Kidney glomerular epithelial cell (primary cell): ENCODE measurements around the gene NPHP3.

ENCODE experiments used
- DNase-seq: peaks from one replicate; lab custom pipeline; 2025; lab: John Stamatoyannopoulos, UW

NPHP3 gene

DNA sequence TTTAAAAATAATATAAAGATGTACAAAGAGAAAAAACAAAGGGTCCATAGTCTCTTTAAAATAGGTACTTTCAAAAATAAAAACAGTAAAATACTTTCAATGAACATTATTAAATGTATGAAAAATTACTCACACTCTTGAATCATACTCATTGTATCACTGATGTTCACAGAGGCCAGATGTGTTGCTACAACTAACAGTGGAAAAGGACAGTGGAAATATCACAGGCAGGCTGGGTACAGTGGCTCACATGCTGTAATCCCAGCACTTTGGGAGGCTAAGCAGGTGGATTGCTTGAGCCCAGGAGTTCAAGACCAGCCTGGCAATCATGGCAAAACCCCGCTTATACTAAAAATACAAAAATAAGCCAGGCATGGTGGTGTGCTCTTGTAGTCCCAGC, 26.8 kb downstream of the NPHP3 start:
- DNase-seq, result no peak

DNA sequence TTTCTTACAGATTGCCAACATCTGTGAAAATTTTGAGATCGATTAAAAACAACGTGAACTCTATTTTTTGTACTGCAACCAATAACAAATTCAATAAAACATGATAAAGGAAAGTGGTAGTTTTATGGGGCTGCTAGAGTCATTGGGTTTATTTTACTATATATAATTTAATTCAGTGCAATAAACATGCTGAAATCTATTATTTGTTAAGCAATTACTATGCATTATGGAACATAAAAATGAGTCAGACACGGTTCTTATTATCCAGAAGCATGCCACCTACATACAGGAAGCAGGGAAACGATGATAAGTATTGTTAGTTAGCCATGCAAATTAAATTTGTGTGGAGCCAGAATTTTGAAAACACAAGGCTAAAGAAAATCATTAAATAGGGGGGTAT, 27.2 kb downstream of the NPHP3 start:
- no peak for DNase-seq

DNA sequence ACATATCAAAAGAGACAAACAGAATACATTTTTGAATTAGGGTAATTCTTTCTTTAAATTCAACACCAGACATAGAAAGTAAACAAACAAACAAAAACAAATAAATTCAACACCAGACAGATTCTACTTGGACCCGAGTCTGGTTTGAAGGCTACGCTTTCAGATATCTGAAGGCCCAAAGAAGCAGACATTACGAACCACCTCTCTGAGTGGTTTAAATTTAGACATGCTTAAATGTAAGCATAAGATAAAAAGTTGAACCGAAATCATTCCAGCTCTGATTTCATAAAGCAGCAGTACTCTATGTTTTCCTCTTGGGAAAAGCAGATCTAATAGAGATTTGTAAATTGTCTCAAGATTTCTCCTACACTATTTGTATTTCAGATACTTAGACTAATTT, 32.2 kb downstream of the NPHP3 start:
- no peak for DNase-seq

DNA sequence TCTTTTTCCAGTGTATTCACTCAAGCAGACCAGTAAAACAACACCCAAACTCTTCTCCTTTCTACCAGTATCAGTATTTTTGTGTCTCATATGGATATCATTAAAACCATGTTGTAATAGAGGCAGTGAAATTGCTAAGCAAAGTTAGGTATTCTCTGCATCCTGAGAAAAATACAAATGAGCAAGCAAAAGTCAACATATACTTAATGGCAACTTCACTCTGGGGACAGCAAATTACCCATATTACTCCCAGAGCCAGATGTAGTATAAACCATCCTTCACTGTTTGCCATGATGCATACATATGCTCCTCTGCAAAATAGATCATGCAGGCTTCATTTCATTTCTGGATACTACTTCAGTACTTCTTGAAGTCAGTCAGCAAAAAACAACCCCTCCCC, 40.0 kb downstream of the NPHP3 start:
- DNase-seq, result no peak

DNA sequence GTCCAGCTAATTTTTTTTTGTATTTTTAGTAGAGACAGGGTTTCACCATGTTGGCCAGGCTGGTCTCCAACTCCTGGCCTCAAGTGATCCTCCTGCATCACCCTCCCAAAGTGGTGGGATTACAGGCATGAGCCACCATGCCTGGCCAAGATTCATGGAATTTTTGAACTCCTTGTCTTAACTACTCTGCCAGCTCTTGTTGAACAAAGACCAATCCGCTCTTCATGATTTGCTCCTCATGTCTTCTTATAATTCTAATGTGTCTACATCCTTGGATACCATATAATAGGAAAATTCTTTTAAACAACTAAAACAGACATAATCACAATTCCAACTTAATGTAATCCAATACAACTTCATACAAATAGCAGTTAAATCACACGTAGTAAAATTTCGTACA, 40.8 kb downstream of the NPHP3 start:
- no peak for DNase-seq

DNA sequence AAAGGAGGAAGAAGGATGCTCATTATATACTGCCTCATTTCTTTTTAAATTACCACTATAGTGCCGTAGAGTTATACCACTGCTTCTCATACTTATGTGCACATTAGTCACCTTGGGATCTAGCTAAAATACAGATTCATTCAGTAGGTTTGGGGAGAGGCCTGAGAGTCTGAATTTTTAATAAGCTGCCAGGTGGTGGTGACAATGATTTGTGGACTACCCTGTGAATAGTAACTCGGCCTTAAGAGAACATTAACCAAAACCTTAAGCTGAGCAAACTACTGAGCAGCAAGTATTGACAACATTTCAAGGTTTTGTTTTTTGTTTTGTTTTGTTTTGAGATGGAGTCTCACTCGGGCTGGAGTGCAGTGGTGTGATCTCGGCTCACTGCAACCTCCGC, 42.3 kb downstream of the NPHP3 start:
- DNase-seq, result no peak

DNA sequence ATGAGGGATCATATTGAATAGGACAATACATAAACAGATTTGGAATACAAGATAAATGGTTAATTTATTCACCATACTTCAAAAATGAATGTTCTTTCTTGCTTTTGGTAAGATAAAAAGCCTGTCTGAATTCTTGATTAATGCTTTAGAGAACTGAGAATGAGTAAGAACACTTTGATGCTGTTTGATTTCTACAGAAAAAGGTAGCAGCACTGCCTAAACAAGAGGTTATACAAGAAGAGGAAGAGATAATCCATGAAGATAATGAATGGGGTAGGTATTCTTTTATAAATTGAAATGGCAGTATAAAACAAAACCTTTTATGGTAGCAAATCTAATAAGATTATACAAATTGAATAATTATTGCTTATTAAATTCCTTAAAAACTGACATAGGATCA, 46.8 kb downstream of the NPHP3 start:
- no peak for DNase-seq

DNA sequence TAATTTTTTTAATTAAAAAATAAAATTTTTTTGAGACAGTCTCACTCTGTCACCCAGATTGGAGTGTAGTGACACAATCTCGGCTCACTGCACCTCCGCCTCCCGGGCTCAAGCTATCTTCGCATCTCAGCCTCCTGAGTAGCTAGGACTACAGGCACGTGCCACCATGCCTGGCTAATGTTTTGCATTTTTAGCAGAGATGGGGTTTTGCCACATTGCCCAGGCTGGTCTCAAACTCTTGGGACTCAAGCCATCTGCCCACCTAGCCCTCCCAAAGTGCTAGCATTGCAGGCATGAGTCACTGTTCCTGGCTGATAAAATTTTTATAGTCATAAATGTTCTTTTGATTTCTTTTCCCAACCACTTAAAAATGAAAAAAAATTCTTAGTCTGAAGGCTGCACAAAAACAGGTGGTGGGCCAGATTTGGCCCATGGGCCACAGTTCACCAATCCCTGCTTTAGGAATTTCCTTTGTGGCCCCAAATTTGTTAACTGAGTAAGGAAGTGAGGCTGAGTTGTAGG, 52.9 kb downstream of the NPHP3 start:
- DNase-seq, result no peak

DNA sequence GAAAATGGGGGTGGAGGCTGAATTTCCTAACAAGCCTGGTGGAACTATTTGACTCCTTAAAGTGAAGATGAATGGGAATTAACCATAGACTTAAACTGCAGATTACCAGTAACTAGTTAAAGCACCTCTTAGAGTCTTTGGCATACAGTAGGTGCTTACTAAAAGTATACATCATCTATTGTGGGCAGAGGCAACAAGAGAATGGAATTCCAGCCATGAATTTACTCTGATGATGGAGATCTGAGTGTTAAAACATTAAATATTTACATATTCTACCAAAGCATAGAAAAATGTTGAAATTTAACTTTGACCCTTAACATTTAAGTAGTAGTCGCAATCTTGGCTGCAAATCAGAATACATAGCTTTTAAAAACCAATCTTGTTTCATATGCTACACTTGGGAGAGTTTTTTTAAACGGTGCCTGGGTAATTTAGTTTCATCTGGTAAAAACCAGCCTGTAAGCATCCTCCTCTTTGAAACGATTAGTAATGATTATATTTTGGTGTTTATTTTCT, 56.9 kb downstream of the NPHP3 start:
- DNase-seq, result no peak

DNA sequence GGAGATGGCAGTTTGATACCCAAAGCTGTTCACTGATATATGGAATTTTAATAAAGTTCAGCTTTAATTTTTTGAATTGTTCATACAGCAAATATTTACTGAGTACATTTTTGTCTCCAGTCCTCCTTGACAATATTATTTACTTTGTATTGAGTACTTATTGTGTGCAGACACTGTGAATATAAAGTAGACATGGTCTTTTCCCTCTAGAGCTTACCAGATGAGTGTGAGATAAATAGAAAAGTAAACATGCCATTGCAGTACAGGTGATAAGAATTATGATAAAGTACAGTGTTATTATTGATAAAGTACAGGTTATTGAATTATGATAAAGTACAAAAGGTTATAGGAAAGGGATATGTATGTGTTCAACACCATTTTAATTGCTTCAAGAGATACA, 60.0 kb downstream of the NPHP3 start:
- no peak for DNase-seq

DNA sequence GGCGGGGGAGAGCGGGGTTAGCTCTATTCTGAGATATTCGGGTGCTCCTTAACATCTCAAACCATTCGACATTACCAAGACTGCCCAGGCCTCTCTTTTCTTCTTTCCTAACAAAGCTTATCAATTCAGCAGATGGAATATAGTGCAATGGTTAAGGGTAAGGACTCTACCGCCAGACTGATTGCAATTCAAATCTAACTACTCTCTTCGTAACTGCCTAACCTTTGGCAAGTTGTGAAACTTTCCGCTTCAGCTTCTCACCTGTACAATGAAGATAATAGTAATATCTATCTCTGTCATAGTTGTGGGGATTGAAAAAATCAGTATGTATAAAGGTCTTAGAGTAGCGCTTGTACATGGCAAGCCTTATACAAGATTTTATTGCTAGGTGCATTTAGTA, 61.1 kb downstream of the NPHP3 start:
- DNase-seq, result peak; percentile 31

DNA sequence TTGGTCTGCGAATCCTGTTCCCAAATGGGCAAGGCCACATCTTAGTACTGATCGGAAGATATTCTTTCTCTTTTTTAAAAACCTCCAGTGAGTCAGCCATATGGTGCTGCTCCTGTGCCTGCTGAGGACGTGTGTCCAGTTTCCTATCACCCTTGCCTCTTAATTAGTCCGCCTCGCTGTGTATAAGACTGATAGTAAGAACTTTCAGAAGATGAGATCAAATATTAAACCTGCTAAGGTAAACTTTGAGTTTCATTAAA, 61.5 kb downstream of the NPHP3 start:
- peak; percentile 31 for DNase-seq

DNA sequence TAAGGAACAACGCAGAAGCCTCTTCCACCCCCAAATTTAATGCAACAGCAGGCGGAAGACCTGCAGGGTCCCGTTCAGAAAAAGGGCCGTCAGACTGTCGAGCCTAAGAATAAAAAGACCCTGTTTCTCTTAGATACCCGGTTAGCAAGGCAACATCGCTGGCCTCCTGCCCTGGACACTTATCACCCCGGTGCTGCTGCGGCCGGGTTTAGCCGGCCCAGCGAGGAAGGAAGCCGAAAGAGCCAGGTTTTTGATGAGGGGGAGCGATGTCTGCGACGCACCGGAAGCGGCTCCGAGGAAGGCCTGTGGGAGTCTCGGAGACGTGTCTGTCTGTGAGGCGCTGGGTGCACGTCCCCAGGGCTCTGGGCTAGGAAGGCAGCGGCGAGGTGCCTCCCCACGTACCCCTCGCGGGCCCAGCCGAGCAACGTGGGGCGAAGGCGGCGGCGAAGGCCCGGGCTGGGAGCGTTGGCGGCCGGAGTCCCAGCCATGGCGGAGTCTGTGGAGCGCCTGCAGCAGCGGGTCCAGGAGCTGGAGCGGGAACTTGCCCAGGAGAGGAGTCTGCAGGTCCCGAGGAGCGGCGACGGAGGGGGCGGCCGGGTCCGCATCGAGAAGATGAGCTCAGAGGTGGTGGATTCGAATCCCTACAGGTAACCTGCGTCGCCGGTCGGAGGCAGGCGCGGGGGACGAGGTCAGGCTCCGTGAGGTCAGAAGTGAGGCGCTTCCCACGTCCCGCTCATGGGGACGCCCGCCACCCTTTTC, 62.0 kb downstream of the NPHP3 start, which contains the start of gene UBA5:
Gene UBA5 (plus strand): TSS at position 278 of the 759 bp plus-strand sequence. CDS start 209 bp downstream, at position 487.
- DNase-seq, result peak; percentile 73

DNA sequence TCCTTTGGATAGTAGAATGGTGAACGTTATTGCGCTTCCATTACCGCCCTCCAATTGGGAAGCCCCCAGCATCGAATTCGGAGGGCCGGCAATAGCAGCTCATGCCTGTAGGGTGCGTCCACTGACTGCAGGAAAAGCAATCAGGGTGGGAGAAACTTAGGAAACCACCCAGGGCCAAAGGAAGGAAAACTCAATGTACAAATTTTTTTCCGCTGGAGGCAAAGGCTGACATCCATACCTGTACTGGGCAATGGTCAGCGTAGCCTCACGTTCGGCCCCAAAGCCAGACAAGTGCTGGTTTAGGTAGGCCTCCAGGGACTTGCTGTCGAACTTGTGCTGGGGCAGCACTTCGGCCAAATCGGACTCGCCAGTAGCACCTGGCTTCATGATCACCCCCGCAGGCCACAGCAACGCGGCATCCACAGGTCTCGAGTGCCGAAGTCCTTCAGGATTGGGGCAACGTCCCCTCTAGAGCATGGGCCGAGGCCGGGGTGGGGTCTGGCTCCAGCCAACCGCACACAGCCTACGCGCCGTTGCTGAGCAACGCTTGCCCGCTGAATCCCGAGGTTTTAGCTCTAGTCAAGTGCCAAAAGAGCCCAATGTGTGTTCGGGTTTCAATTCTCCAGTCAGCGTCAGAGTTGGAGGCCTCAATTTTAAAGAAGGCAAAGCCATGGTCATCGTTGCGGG, 62.7 kb downstream of the NPHP3 start, which contains the start of gene ACAD11:
Gene ACAD11 (minus strand): TSS at position 445 of the 687 bp plus-strand sequence. CDS start 58 bp downstream, at position 387.
- peak; percentile 73 for DNase-seq

DNA sequence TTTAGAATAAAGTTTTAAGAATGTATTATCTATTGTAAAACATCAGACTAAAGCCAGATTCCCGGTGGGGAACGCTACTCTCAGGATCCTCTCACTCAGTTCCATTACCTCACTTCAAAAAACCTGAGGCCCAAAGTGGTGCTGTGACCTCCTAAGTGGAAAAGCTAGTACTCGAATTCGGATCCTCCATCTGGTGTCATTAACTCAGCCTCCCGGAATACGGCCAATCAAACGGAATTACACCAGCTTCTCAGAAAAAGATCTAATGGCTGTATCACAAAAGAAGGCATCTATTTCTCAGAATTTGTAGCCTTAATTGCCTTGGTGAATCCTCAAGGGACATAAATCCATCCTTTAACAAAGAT, 63.2 kb downstream of the NPHP3 start:
- no peak for DNase-seq

DNA sequence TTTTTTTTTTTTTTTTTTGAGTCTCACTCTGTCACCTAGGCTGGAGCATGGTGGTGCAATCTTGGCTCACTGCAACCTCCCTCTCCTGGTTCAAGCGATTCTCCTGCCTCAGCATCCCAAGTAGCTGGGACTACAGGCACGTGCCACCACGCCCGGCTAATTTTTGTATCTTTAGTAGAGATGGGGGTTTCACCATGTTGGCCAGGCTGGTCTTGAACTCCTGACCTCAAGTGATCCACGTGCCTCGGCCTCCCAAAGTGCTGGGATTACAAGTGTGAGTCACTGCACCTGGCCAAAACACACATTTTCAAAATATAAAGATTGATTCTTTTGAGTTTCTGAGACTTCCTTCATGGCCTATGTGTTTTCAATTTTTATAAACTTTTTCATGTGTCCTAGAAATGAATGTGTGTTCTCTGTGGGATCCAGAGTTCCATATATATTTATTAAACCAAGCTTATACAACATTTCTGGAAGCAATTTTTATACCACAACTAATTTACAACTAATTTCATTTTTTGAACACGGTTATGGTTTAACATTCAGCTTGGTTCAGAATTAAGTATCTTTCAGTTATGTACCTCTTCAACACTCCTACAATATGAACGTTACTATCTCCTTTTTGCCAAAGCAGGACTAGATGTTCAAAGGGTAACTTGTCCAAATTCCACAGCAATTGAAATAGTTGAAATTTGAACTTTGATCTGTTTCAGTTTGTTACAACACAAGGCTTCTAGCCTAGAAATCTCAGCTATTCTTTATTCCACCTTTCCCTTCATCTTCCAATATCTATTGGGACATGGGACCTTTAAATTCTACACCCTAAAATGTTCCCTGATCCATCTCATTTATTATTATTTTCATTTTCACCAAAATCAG, 64.1 kb downstream of the NPHP3 start:
- DNase-seq, result no peak

DNA sequence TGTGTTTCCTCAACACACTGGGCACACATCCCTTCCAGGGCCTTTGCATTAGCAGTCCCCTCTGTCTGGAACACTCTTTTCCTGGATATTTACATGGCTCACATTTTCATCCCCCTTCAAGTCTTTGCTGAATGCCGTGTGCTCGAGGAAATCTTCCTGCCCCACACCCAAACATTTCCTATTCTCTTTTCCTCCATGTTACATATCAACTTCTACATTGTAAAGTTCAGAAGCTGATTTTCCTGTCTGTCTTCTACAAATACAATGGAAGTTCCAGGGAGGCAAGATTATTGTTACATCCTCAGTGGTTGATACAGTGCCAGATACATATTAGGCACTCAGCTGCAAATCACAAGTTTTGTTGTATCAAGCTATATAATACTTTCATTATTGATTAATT, 66.7 kb downstream of the NPHP3 start:
- DNase-seq, result no peak

DNA sequence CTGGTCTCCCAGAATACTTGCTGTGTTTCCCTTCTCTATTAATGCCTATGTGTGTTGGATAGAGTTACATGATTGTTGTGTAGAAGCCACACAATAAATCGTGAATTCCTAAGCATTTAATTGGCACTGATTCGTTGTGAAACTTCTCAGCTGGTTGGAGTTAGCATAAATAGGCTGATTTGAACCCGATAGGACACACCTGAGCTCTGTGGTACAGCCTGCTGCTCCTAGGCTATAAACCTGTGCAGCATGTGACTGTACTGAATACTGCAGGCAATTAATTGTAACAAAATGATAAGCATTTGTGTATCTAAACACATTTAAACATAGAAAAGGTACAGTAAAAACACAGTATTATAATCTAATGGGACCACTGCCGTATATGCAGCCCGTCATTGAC, 67.5 kb downstream of the NPHP3 start:
- DNase-seq, result no peak

DNA sequence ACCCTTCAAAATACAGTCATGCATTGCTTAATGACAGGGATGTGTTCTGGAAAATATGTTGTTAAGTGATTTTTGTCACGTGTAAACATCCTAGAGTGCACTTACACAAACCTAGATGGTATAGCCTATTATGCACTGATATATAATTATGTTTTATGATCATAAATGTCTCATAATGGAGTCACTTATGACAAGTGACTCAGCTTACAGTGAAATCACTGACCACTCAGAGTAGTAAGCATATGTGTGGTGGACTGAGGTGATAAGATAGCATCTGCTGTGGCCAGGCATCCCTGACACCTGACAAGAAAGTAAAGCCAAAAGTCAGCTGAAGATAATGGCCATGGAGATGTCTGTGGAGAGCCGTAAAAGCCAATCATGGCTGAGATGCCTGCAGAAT, 68.0 kb downstream of the NPHP3 start:
- DNase-seq, result no peak

DNA sequence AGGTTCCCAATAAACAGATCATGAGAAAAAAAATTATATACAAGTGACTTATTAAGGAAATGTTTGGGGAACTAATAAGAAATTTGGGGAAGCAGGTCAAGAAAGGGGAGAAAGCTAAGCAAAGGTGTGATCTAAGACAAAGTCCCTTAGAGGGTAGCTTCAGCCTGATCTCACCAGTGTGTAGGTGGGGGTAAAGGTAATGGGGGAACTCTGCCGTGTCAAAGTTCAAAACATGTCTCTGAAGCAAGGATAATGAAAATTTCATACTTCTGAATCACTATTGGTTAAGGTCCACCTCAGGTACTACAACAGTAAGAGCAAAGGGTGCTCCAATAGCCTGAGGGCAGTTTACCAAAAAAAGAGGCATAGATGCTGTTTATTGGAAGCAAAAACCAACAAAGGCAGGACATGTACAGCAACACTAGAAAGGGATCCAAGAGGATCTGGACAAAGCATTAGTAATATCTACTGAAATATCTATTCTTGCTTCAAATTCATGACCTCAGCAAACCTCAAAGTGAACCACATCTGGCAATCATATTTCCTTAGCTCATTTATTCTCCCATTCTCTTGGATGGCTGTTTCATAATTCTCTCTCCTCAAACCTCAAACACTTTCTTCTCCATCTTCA, 69.5 kb downstream of the NPHP3 start:
- no peak for DNase-seq

DNA sequence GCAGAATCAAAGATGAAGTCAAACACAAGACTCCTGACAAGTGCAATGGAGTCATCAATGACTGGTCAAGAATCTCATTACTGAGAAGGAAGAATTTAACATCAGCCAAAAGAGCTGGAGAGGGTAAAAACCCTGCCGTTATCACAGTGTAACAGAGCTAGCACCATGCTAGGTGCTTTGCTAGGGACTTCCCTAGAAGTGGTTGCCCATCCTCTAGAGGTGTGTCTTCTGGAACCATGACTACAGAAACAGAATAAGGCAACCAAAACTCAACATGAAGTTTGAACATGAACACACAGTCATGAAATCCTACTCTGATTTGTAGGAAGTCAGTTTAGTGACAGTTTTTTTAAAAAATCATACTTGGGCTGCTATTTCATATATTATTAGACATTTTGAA, 72.1 kb downstream of the NPHP3 start:
- DNase-seq, result no peak

DNA sequence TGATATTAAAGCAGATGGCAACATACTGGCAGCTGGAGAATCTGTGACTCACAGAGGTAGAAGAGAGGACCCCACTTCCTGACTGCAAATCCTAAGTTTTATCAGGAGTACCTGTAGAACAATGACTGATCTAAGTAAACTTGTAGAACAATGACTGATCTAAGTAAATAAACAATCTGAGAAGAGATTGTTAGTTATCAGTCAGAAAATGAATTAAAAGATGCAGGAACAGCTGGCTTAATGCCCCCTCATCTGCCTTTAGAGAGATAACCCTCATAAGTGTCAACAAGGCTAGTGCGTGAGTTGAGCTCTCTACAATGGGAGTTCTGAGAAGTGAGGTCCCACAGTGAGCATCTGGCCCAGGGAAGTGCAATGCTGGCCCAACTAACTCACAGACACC, 77.2 kb downstream of the NPHP3 start:
- DNase-seq, result no peak
